Measurements from ENCODE around the gene TM4SF1.

Gene TM4SF1

GRCh38 chr3:149373235-149374125 lies 4.0 kb downstream of the TM4SF1 start:
- peak; percentile 54 to 83 (median 80) for DNase-seq

- no peak for DNase-seq
Measured at GRCh38 chr3:149371723-149372114, 5.7 kb downstream of the TM4SF1 start.

DNA sequence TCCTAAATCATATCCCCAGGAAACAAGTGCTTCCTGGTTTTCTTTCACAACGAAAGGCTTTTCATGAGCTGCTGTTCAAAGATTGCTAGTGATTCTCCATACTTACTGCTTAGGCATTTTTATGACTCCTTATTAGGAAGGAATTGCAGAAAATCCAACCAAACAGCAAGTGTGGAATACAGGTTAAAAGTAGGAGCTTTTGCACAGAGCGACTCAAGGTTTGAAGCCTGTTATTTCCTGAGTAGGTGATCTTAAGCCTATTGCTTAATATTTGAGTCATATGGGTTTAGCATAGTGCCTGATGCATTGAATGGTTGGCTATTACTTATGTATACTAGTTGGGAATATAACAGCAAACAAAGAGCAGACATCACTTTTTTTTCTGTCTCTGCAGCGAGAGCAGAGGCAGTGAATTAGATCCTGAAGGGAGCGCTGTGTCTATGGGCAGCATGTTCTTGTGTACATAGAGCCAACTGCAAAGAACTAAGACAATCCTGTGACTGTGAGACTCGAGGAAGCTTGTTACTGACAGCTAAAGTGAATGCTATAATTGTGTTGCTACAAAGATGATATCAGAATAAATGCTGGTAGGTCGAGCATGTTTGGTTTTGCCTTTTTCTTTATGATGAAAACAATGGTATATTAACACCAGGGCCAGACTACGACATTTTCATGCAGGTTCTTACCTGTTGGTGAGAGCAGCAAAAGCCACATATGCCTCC lies 6.3 kb downstream of the TM4SF1 start:
- peak; percentile 28 to 69 (median 66) for DNase-seq

DNA sequence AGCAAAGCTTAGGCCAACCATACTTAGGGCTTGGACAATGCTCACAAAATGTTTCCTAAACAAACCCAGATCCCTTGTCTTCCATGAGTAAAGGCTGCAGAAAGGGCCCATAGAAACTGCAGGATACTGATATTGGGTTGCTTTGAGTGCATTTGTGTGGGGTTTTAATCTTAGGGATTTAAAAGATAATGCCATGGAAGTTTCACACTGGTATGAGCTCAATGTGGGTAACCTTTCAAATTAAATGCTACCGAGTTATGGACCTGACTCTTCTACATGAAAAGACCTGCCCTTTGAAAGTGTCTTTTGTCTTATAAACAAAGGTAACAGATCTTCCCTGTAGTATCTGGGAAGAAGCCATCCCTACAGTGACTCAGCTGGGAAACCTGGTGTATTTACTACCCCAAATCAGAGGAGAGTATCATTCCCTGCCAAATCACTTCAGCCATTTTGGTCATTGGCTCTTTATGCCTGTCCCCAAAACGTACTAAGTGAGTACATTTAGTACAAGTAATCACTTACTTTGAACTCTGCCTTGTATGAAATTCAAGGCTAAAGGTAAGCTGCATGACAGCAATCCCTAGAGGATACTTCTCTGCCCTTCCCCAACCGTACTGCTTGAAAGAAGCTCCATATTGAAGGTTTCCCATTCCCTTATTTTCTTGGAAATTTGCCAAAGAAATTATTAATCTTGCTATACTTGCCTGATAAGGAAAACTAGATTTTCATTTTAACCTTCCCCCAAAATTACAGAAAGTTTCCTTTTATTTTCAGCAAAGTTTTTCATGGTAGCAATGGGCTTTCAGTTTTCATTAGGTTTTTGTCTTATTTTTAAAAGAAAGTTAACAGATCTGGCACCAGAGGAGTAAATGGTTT lies 7.2 kb downstream of the TM4SF1 start:
- no peak for DNase-seq

DNA sequence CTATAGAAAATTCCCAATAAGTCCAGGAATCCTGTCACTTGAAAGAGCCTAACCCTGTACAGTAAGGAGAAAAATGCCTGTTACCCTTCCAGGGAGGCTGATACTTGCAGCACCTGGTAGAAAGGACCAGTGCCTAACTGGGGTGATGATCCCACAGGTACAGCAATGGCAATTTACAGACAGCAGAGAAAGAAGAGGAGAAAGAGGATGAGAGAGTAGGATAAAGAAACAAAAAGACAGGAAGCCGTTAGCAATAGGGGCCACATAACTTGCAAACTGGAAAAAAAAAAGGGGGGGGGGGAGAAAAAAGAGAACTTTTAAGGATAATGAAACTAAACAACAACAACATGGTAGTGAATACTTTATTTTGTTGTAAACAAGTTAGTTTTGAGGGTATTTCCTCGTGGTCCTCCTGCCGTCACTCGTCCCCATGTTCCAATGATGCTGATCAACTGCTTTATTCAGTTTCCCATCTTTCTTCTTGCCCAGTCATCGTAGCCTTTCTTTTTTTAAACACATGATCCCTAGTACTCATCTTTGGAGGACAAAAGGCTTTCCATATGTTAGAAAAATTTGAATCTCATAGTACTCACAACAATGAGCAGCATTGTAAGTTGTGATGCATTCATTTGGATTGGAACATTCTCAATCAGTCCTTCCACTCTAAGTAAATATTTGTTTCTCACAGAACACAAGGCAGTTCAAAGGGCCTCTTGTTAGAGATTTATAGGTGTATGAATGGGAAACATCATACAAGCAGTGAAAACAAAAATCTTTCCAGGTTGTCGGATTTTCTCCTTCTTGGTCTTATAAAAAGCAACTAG lies 8.6 kb downstream of the TM4SF1 start:
- DNase-seq: no peak

DNA sequence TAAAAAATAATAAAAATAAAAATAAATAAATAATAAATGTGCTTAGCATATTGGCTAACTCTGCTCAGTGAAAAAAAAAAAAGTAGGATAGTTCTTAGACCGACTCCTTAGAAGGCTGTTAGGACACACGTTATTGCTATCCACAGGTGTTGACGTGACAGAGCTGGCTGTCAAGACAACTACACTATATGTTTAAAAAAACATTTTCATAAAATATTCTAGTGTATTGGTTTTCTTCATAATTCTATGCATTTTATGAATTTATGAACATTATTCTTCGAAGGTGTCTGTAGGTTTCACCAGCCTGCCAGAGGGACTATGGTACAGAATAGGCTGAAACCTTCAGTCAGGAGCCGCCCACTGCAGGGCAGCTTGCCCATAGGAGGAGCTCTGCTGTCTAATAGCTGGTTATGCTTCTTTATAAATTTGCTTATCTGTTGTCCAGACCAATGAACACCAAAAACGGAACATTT lies 9.2 kb downstream of the TM4SF1 start:
- no peak for DNase-seq

GRCh38 chr3:149366941-149367840 lies 10.3 kb downstream of the TM4SF1 start:
- peak; percentile 48 to 62 (median 53) for DNase-seq

- DNase-seq: no peak
Measured at GRCh38 chr3:149366031-149366430, 11.4 kb downstream of the TM4SF1 start.

GRCh38 chr3:149364624-149365023 lies 12.8 kb downstream of the TM4SF1 start:
- no peak for DNase-seq

GRCh38 chr3:149363053-149363452 lies 14.4 kb downstream of the TM4SF1 start:
- DNase-seq: no peak

DNA sequence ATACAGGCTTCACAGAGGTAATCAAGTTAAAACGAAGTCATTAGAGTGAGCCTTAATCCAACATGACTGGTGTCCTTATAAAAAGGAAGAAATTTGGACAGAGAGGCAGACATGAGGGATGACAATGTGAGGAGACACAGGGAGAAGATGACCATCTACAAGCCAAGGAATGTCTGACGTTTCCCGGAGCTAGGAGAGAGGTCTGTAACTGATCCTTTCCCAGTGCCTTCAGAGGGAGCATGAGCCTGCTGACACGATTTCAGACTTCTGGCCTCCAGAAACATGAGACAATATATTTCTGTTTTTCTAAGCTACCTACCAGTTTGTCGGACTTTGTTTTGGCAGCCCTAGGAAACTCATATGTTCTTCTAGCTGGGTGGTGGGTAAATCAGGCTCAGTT lies 15.1 kb downstream of the TM4SF1 start:
- DNase-seq: no peak

DNA sequence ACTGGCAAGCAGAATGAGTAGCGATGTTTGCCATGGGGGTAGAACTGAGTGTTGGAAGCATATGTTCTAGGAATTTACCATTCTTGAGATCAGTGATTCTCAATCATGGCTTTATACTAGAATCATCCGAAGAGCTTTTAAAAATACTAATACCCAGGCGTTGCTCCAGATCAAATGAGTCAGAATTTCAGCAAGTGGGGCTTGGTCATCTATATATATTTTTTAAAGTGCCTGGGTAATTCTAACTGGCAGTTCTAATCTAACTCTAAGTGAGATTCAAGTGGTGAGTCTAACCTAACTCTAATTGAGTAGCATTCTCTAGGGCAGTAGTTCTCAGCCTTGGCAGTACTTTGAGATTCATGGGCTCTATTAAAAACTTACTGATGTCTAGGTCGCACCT lies 20.8 kb downstream of the TM4SF1 start:
- DNase-seq: no peak

DNA sequence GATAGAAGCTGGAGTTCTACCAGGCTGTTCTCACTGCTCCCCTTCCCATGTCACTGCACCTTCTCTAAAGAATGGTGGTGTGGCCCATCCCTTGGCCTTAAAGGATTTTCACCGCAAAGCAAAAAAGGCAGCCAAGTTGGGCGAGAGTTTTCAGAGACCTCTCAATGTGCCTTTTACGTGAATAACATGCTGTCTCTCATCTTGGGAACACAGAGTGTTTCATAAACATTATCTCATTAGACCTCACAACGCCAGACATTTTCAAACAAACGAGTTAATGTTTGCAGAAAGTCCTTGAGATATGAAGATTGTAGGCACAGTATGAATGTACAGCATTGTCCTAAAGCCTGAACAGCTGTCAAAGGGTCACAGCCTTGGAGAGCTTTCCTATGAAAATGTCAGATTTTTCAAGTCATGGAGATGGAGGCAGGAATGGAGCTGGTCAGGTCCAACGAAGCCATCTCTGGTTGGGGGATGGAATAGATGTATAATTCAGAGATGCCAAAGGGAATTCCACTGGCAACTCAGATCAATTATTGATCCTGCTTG lies 21.3 kb downstream of the TM4SF1 start:
- DNase-seq: no peak

DNA sequence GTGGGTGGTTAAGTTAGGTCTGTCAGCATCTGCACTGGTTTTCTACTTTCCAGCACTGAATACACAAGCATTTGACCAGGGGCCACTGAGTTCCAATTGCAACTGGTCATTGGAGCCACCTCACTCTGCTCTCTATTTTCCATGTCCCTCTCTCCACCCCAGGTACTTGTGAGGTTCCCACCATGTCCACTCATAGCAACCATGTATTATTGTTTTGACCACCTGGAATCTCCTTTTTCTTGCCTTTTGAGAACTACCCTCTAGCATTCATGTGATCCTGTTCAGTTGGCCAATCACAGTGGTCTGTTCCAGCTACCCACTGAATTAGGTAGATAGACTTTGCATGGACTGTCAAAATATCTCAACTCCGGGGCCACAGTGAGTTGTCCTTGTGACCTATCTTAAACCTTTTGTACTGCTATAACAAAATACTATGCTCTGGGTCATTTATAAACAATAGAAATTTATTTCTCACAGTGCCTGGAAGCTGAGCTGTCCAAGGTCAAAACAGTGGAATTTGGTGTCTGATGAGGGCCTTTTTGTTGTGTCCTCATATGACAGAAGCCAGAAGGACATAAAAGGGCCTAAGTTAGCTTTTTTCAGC lies 23.8 kb downstream of the TM4SF1 start:
- DNase-seq: no peak

DNA sequence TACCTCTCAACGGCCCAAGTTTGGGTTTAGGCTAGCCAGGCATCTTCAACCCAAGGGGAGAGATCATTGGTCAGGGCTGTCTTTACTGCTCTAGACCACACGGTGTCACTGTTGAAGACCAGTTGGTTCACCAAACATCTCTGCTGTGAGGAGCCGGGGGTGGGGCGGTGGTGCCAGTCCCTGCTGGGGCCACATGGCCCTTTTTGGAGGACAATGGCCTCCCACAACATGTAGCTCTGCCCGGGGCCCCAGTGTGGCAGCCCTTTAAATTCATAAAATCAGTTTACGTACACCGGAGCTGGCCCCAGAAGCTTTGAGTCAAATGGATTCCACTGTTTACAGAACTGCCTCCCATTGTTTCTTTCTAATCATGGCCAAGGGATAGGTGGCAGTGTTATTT lies 24.9 kb downstream of the TM4SF1 start:
- DNase-seq: peak; percentile 68 to 76 (median 73)

- peak in 1 of 3 donors; percentile 14 for DNase-seq
Measured at GRCh38 chr3:149343951-149344350, 33.5 kb downstream of the TM4SF1 start.

- DNase-seq: peak; percentile 69 to 91 (median 89)
Measured at GRCh38 chr3:149342413-149343380, 34.8 kb downstream of the TM4SF1 start.

DNA sequence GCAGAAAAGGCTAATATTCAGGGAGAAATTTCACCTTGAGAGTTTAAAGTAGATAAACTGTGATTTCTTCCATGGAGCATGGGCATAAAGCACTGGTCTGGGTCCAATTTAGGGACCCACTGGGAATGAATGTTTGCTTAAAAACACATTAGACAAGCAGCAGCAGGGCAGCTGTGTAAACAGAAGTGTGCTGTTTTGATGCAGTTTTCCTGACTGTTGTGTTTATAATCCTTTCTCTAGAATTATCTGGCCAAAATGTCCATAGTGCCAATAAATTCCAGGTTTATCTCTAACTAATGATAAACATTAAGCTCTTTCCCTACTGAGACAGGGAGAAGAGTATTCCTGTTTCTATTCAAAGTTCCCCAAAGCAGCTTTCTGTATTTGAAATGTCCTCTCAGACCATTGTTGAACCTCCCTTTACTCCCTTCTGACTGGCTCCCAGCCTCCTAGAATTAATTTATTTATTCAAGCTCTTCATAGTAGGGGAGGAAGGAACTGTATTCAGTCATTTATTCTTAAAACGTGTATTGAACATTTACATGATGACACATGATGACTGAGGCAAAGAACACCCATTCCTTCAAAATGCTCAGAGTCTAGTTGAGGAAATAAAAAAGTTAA lies 37.0 kb downstream of the TM4SF1 start:
- peak in 2 of 3 donors; percentile 38 to 43 for DNase-seq
